IMR-90 (cell line): ENCODE results near the gene PRKCE. TPM values are rescaled to one million over a fixed set of nuclear protein-coding genes. Genes with fewer than 3 reads are reported as not detected.
A peak's percentile ranks its signal among the peaks of the same experiment; 100 is the strongest.

Source experiments
- ATAC-seq: fragments of 200-7000 bp; cut with Tn5 transposase; 2 replicates; pipeline ENCODE4 v1.9.1; 2020; ENCODE audit warnings: low read depth, mild to moderate bottlenecking, moderate library complexity
- BruUV-seq: library from RNA; stranded (reverse); fragments of 400-500 nt; replicated peaks from 2 replicates; lab custom pipeline; 2021; lab: Mats Ljungman, UMichigan
- CTCF ChIA-PET: fragments of 300-600 bp; formaldehyde crosslinking; extraction: SDS; loops from one replicate; lab custom pipeline; 2021; ENCODE audit warnings: antibody characterized with exemption; lab: Yijun Ruan, JAX
- POLR2A ChIA-PET: fragments of 300-600 bp; sonication (Branson Sonifier 250); formaldehyde crosslinking; loops from one replicate; lab custom pipeline; 2022; ENCODE audit warnings: antibody characterized with exemption; ENCODE audit not compliant: unreplicated experiment; lab: Charles Lee
- DNase-seq: peaks from one replicate; pipeline ENCODE4 v3.0.0; 2013
- H2AFZ ChIP-seq: replicated peaks from 2 replicates; pipeline ENCODE3; 2013; ENCODE audit warnings: low read length, mild to moderate bottlenecking; ENCODE audit not compliant: poor library complexity
- H2AK5ac ChIP-seq: 2 replicates; pipeline ENCODE4 v1.6.1; 2013; ENCODE audit warnings: low read depth, low read length, inconsistent platforms
- H2AK9ac ChIP-seq: replicated peaks from 2 replicates; pipeline ENCODE3; 2013; ENCODE audit warnings: mild to moderate bottlenecking, low read depth, low read length, moderate library complexity; ENCODE audit not compliant: poor library complexity
- H2BK120ac ChIP-seq: 2 replicates; pipeline ENCODE4 v1.6.1; 2013; ENCODE audit warnings: low read depth, low read length, inconsistent platforms
- H2BK15ac ChIP-seq: 3 replicates; pipeline ENCODE4 v1.6.1; 2013; ENCODE audit warnings: low read depth, low read length, inconsistent platforms
- H2BK20ac ChIP-seq: 2 replicates; pipeline ENCODE4 v1.6.1; 2013; ENCODE audit warnings: low read depth, mild to moderate bottlenecking, inconsistent platforms, low read length, moderate library complexity
- H2BK5ac ChIP-seq: 2 replicates; pipeline ENCODE4 v1.6.1; 2013; ENCODE audit warnings: mild to moderate bottlenecking, low read depth, low read length, inconsistent platforms; ENCODE audit not compliant: poor library complexity, severe bottlenecking
- H3K14ac ChIP-seq: replicated peaks from 2 replicates; pipeline ENCODE4 v1.6.1; 2013; ENCODE audit warnings: low read depth, low read length, inconsistent platforms
- H3K18ac ChIP-seq: 2 replicates; pipeline ENCODE4 v1.6.1; 2013; ENCODE audit warnings: low read depth, low read length, control low read depth
- H3K23ac ChIP-seq: 2 replicates; pipeline ENCODE4 v1.6.1; 2013; ENCODE audit warnings: low read depth, low read length, inconsistent platforms
- H3K27ac ChIP-seq: 2 replicates; pipeline ENCODE4 v1.5.1; 2013; ENCODE audit warnings: mild to moderate bottlenecking, control low read depth, low read length; ENCODE audit not compliant: insufficient read depth
- H3K27me3 ChIP-seq: 2 replicates; pipeline ENCODE4 v1.6.1; 2013; ENCODE audit warnings: low read length; ENCODE audit not compliant: control insufficient read depth, insufficient read depth
- H3K36me3 ChIP-seq: 2 replicates; pipeline ENCODE4 v1.6.1; 2013; ENCODE audit warnings: low read length, mixed read lengths; ENCODE audit not compliant: control insufficient read depth, insufficient read depth
- H3K4ac ChIP-seq: 2 replicates; pipeline ENCODE4 v1.6.1; 2013; ENCODE audit warnings: low read depth, low read length, inconsistent platforms
- H3K4me1 ChIP-seq: 2 replicates; pipeline ENCODE4 v1.6.1; 2013; ENCODE audit warnings: low read length, mixed read lengths; ENCODE audit not compliant: control insufficient read depth, insufficient read depth
- H3K4me2 ChIP-seq: 2 replicates; pipeline ENCODE4 v1.6.1; 2013; ENCODE audit warnings: low read depth, mild to moderate bottlenecking, control low read depth, low read length, moderate library complexity
- H3K4me3 ChIP-seq: 2 replicates; pipeline ENCODE4 v1.5.1; 2013; ENCODE audit warnings: low read depth, mild to moderate bottlenecking, control low read depth, low read length, moderate library complexity; ENCODE audit not compliant: insufficient read depth
- H3K56ac ChIP-seq: 2 replicates; pipeline ENCODE4 v1.6.1; 2013; ENCODE audit warnings: low read length, inconsistent platforms; ENCODE audit not compliant: insufficient read depth; ENCODE audit errors: extremely low read depth
- H3K79me1 ChIP-seq, 2 experiments: 2 replicates each; pipeline ENCODE4 v1.6.1; 2013; ENCODE audit warnings: low read length in 2 of 2, inconsistent platforms in 1 of 2, low read depth in 1 of 2
- H3K9ac ChIP-seq: 2 replicates; pipeline ENCODE4 v1.6.1; 2013; ENCODE audit warnings: low read depth, low read length, control low read depth
- H3K9me1 ChIP-seq: 2 replicates; pipeline ENCODE4 v1.6.1; 2013; ENCODE audit warnings: low read length, inconsistent platforms; ENCODE audit not compliant: insufficient read depth
- H3K9me3 ChIP-seq: 2 replicates; pipeline ENCODE4 v1.6.1; 2013; ENCODE audit warnings: low read length; ENCODE audit not compliant: control insufficient read depth, insufficient read depth
- H4K20me1 ChIP-seq: 2 replicates; pipeline ENCODE4 v1.6.1; 2013; ENCODE audit warnings: low read length, inconsistent platforms; ENCODE audit not compliant: insufficient read depth
- H4K5ac ChIP-seq: 2 replicates; pipeline ENCODE4 v1.6.1; 2013; ENCODE audit warnings: mild to moderate bottlenecking, low read depth, low read length, control low read depth
- H4K8ac ChIP-seq, 2 experiments: 2 replicates each; pipeline ENCODE4 v1.6.1; 2013; ENCODE audit warnings: low read depth in 2 of 2, low read length in 2 of 2, control low read depth in 1 of 2, inconsistent platforms in 1 of 2
- H4K91ac ChIP-seq: 2 replicates; pipeline ENCODE4 v1.6.1; 2013; ENCODE audit warnings: low read depth, low read length, inconsistent platforms; ENCODE audit not compliant: insufficient read depth
- BHLHE40 ChIP-seq: fragments of 150-350 bp; IDR thresholded peaks from 2 replicates; pipeline ENCODE4 v1.6.1; 2016; ENCODE audit warnings: mild to moderate bottlenecking, low read depth, low read length
- CHD1 ChIP-seq: IDR thresholded peaks from 2 replicates; pipeline ENCODE4 v1.6.1; 2012; ENCODE audit warnings: low read depth, low read length, improper control_type of control experiment
- CTCF ChIP-seq: conservative IDR thresholded peaks from 2 replicates; pipeline ENCODE4 v1.5.1; 2012; ENCODE audit warnings: mild to moderate bottlenecking, low read depth, low read length, improper control_type of control experiment
- FOS ChIP-seq: fragments of 150-350 bp; IDR thresholded peaks from 2 replicates; pipeline ENCODE4 v1.6.1; 2016; ENCODE audit warnings: low read depth, low read length
- MAFK ChIP-seq: IDR thresholded peaks from 2 replicates; pipeline ENCODE4 v1.6.1; 2012; ENCODE audit warnings: low read depth, low read length, improper control_type of control experiment
- MAZ ChIP-seq: IDR thresholded peaks from 2 replicates; pipeline ENCODE4 v1.6.1; 2012; ENCODE audit warnings: low read depth, mild to moderate bottlenecking, low read length, improper control_type of control experiment, moderate library complexity, borderline replicate concordance
- NFE2L2 ChIP-seq: fragments of 150-350 bp; IDR thresholded peaks from 2 replicates; pipeline ENCODE4 v1.6.1; 2016; ENCODE audit warnings: low read depth, mild to moderate bottlenecking, low read length
- RAD21 ChIP-seq: IDR thresholded peaks from 2 replicates; pipeline ENCODE4 v1.6.1; 2012; ENCODE audit warnings: low read length, improper control_type of control experiment
- SMC3 ChIP-seq: fragments of 150-350 bp; IDR thresholded peaks from 2 replicates; pipeline ENCODE4 v1.6.1; 2016; ENCODE audit warnings: low read depth, mild to moderate bottlenecking, antibody characterized with exemption, low read length, moderate library complexity
- WGBS, 2 experiments: methylation state at CpG; one replicate each; pipeline versions ENCODE4 v1.1.5 to v1.1.7; 2013; ENCODE audit warnings: missing lambda C conversion rate in 2 of 2; ENCODE audit not compliant: insufficient read length in 1 of 2; ENCODE audit errors: extremely low coverage in 2 of 2; 5-methylcytosine and 5-hydroxymethylcytosine counted together
- dilution Hi-C: fragments of 300-500 bp; cut with HindIII; formaldehyde crosslinking; loops from one replicate; pipeline ENCODE4 v1.14.3; 2018; ENCODE audit warnings: low sequenced_read_pairs; ENCODE audit not compliant: unreplicated experiment
- in situ Hi-C: fragments of 300-500 bp; cut with MboI; formaldehyde crosslinking; loops from 3 replicates; pipeline ENCODE4 v1.14.3; 2019; ENCODE audit warnings: low sequenced_read_pairs, inconsistent platforms, mixed read lengths
- intact Hi-C: fragments of 100-400 bp; cut with micrococcal nuclease; formaldehyde crosslinking; loops from 2 replicates; pipeline ENCODE4 v1.10.0; 2022
- polyA plus RNA-seq, 3 experiments: library from polyadenylated mRNA; depleted of rRNA; stranded (reverse); fragments of >200 nt; gene quantifications; 2 replicates each; pipeline ENCODE4 v1.2.3, GENCODE V29; 2012; ENCODE audit warnings: low replicate concordance in 1 of 3
- total RNA-seq: library from RNA; depleted of rRNA; stranded (reverse); fragments of >200 nt; gene quantifications from 2 replicates; pipeline ENCODE4 v1.2.3, GENCODE V29; 2012
- TF ChIP-seq, protein P1 (sequence below): fragments of 150-350 bp; IDR thresholded peaks from 2 replicates; pipeline ENCODE4 v1.6.1; 2017; ENCODE audit warnings: mild to moderate bottlenecking, antibody characterized with exemption, low read length, low read depth

PRKCE gene
- total and polyA plus RNA-seq, 2 of the 4 experiments (the other 2 are of a cell fraction): 8.1 to 32.4 TPM

DNA sequence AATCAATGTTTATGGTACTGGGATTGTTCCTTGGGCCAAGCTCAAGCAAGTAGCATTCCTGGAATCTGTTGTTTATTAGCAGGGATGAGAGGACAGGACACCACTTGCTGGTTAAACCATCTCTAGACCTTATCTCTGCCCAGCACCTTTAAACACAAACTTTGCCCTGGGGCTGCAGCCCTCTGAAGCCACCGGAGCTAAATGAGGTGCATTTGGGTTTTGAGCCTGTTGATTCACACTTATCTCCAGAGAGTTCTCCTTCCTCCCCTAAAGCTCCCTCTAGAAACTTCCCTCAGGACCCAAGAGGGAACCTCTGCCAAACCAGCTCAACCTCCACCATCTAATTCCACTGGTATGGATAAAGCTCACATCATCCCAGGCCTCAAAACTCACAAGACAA is 551.0 kb downstream of the PRKCE start (continued):
- no peak for TF ChIP-seq MAZ
- no peak for TF ChIP-seq CHD1
- TF ChIP-seq SMC3: no peak
- TF ChIP-seq NFE2L2: no peak
- TF ChIP-seq, protein P1, sequence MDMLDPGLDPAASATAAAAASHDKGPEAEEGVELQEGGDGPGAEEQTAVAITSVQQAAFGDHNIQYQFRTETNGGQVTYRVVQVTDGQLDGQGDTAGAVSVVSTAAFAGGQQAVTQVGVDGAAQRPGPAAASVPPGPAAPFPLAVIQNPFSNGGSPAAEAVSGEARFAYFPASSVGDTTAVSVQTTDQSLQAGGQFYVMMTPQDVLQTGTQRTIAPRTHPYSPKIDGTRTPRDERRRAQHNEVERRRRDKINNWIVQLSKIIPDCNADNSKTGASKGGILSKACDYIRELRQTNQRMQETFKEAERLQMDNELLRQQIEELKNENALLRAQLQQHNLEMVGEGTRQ: no peak

DNA sequence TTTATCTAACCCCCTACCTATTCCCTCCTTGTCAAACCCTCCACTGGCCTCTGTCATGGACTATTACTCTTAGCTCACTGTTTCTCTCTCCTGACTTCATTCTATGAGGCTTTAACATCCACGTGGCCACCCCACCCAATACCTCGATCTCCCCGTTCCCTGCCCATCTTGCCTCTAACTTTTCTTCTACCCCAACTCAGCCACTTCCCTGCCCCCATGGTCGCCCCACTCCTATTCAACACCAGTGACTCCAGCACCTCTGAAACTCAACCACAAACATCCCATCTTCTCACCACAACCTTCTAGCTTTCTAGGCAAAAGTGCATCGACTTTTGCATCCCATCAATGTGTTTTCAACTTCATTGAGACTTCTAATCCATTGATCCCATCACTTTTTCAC is 551.5 kb downstream of the PRKCE start:
- Histone ChIP-seq H2AFZ (no peak overlapping the region), H4K20me1 (no peaks in the 10 kb centered on the region), H3K27me3 (no peaks in the 10 kb centered on the region), H3K36me3 (no peaks in the 10 kb centered on the region), H3K4me2 (no peak overlapping the region), H3K18ac (no peak overlapping the region), H2AK9ac (no peak overlapping the region), H3K56ac (no peak overlapping the region), H4K5ac (no peak overlapping the region), H3K27ac (no peak overlapping the region), H2AK5ac (no peak overlapping the region), H4K91ac (no peak overlapping the region), H3K4me3 (no peak overlapping the region), H3K23ac (no peak overlapping the region), H3K9ac (no peak overlapping the region), H3K14ac (peak overlapping the region; percentile 29; the same call in 1 of the 2 replicates), H2BK120ac (no peak overlapping the region), H2BK20ac (no peak overlapping the region), H4K8ac (no peak overlapping the region), H3K79me1 (no peaks in the 10 kb centered on the region), H3K9me3 (peaks cover 3% of the 10 kb centered on the region), H2BK5ac (no peak overlapping the region), H3K9me1 (peaks cover 7% of the 10 kb centered on the region), H3K4me1 (peaks cover 4% of the 10 kb centered on the region), H3K4ac (no peak overlapping the region), H2BK15ac (no peak overlapping the region)
- DNase-seq (no peak), ATAC-seq (no peak)
- no TSS peak for BruUV-seq
- dilution Hi-C loops (no loop called here), intact Hi-C loops (no loop called here), in situ Hi-C loops (no loop called here)
- TF ChIP-seq CTCF (no peak), MAFK (no peak), RAD21 (no peak), FOS (no peak), MAZ (no peak), SMC3 (no peak), BHLHE40 (no peak)
- 76% methylated on average over 4 of the region's 5 CpGs; no CpG with 5 or more reads in 1 of the 2 experiments for WGBS, 2 experiments
- POLR2A ChIA-PET: no interaction called here
- CTCF ChIA-PET: interaction anchor here (1.2 kb wide), 1 partner anchor 13 kb away, joined by 3 read pairs; no protein-coding TSS in a partner anchor
